ENCODE results near the gene SF1.

DNA sequence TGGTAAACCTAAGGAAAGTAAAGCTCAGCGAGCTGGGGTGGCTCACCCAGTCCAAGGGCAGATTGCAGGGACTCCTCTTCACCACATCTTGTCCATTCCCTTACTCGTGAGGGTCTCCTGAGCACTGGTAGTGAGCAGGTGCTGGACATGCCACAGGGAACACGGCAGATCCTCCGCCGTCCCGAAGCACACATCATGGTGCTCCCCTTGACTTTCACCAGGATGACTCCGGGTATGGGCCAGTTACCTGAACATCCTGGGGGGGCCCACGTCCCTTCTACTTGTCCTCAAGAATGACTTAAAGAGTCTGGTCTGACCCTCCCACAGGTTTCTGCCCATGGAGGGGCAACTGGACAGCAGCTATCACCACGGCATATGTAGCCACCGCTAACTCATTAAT lies 8.0 kb upstream of the SF1 start:
- TF ChIP-seq, protein P1, sequence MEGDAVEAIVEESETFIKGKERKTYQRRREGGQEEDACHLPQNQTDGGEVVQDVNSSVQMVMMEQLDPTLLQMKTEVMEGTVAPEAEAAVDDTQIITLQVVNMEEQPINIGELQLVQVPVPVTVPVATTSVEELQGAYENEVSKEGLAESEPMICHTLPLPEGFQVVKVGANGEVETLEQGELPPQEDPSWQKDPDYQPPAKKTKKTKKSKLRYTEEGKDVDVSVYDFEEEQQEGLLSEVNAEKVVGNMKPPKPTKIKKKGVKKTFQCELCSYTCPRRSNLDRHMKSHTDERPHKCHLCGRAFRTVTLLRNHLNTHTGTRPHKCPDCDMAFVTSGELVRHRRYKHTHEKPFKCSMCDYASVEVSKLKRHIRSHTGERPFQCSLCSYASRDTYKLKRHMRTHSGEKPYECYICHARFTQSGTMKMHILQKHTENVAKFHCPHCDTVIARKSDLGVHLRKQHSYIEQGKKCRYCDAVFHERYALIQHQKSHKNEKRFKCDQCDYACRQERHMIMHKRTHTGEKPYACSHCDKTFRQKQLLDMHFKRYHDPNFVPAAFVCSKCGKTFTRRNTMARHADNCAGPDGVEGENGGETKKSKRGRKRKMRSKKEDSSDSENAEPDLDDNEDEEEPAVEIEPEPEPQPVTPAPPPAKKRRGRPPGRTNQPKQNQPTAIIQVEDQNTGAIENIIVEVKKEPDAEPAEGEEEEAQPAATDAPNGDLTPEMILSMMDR (IDR thresholded peaks at IDR 0.05) = no peak
- TF ChIP-seq POLR2AphosphoS5 (IDR thresholded peaks at IDR 0.05; ENCODE audit: low read depth, low read length) (no peak), SIN3A (IDR thresholded peaks at IDR 0.05; ENCODE audit: borderline replicate concordance, insufficient read depth, low read depth, low read length) (no peak), TCF7L2 (IDR thresholded peaks at IDR 0.05; ENCODE audit: low read depth, low read length) (no peak)
- TF ChIP-seq, protein P2, sequence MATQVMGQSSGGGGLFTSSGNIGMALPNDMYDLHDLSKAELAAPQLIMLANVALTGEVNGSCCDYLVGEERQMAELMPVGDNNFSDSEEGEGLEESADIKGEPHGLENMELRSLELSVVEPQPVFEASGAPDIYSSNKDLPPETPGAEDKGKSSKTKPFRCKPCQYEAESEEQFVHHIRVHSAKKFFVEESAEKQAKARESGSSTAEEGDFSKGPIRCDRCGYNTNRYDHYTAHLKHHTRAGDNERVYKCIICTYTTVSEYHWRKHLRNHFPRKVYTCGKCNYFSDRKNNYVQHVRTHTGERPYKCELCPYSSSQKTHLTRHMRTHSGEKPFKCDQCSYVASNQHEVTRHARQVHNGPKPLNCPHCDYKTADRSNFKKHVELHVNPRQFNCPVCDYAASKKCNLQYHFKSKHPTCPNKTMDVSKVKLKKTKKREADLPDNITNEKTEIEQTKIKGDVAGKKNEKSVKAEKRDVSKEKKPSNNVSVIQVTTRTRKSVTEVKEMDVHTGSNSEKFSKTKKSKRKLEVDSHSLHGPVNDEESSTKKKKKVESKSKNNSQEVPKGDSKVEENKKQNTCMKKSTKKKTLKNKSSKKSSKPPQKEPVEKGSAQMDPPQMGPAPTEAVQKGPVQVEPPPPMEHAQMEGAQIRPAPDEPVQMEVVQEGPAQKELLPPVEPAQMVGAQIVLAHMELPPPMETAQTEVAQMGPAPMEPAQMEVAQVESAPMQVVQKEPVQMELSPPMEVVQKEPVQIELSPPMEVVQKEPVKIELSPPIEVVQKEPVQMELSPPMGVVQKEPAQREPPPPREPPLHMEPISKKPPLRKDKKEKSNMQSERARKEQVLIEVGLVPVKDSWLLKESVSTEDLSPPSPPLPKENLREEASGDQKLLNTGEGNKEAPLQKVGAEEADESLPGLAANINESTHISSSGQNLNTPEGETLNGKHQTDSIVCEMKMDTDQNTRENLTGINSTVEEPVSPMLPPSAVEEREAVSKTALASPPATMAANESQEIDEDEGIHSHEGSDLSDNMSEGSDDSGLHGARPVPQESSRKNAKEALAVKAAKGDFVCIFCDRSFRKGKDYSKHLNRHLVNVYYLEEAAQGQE (IDR thresholded peaks at IDR 0.05; ENCODE audit: insufficient read depth in 1 of 2, low read depth in 2 of 2, low read length in 1 of 2) = no peak
